HEK293 (cell line): ENCODE results near the gene ZBTB48.

ENCODE experiments used
- CTCF ChIA-PET: fragments of 350-600 bp; formaldehyde crosslinking; extraction: SDS; loops from one replicate; lab custom pipeline; 2021; ENCODE audit warnings: antibody characterized with exemption; lab: Yijun Ruan, JAX
- POLR2A ChIA-PET: fragments of 300-600 bp; formaldehyde crosslinking; extraction: SDS; loops from one replicate; lab custom pipeline; 2020; ENCODE audit warnings: antibody characterized with exemption, inconsistent platforms; lab: Yijun Ruan, JAX
- H3K27ac ChIP-seq: fragments of 200-500 bp; sonication (Bioruptor generic); 2 replicates; pipeline ENCODE4 v1.5.1; 2014; ENCODE audit warnings: low read depth, low read length, control low read depth, inconsistent platforms; ENCODE audit errors: extremely low read depth
- H3K36me3 ChIP-seq, 2 experiments: fragments of 200-500 bp in 1 of 2; sonication (Bioruptor generic) in 1 of 2; 1 replicate in 1 of 2; 2 replicates in 1 of 2; pipeline ENCODE4 v1.5.1; 2014 to 2017; ENCODE audit warnings: inconsistent platforms in 2 of 2, low read length in 2 of 2; ENCODE audit not compliant: control insufficient read depth in 2 of 2, insufficient read depth in 1 of 2
- H3K4me1 ChIP-seq: fragments of 200-500 bp; sonication (Bioruptor generic); 2 replicates; pipeline ENCODE4 v1.5.1; 2014; ENCODE audit warnings: mild to moderate bottlenecking, low read length, inconsistent platforms; ENCODE audit not compliant: control insufficient read depth, insufficient read depth
- H3K4me3 ChIP-seq: 2 replicates; pipeline ENCODE4 v1.5.1; 2011; ENCODE audit warnings: low read depth, mild to moderate bottlenecking, control low read depth, low read length, moderate library complexity
- H3K9me3 ChIP-seq: fragments of 200-500 bp; sonication (Bioruptor generic); 2 replicates; pipeline ENCODE4 v1.5.1; 2014; ENCODE audit warnings: low read depth, low read length, inconsistent platforms; ENCODE audit not compliant: control insufficient read depth, insufficient read depth
- KLF8 ChIP-seq: fragments of 450-650 bp; formaldehyde crosslinking; IDR thresholded peaks from 2 replicates; pipeline ENCODE4 v1.5.1; 2016; ENCODE audit warnings: missing biosample characterization, missing genetic modification characterization
- KLF9 ChIP-seq: fragments of 450-650 bp; formaldehyde crosslinking; IDR thresholded peaks from 2 replicates; pipeline ENCODE4 v1.5.1; 2016; ENCODE audit warnings: missing biosample characterization, missing genetic modification characterization, low read depth
- OSR2 ChIP-seq: fragments of 450-650 bp; formaldehyde crosslinking; IDR thresholded peaks from 2 replicates; pipeline ENCODE4 v1.5.1; 2016; ENCODE audit warnings: missing biosample characterization, missing genetic modification characterization
- SCRT1 ChIP-seq: fragments of 450-650 bp; formaldehyde crosslinking; IDR thresholded peaks from 2 replicates; pipeline ENCODE4 v1.5.1; 2016; ENCODE audit warnings: missing biosample characterization, missing genetic modification characterization, borderline replicate concordance
- SP3 ChIP-seq: fragments of 450-650 bp; formaldehyde crosslinking; IDR thresholded peaks from 2 replicates; pipeline ENCODE4 v1.5.1; 2016; ENCODE audit warnings: missing biosample characterization, missing genetic modification characterization
- WT1 ChIP-seq: fragments of 450-650 bp; formaldehyde crosslinking; IDR thresholded peaks from 2 replicates; pipeline ENCODE4 v1.5.1; 2016; ENCODE audit warnings: missing biosample characterization, missing genetic modification characterization
- ZFP3 ChIP-seq: fragments of 450-650 bp; formaldehyde crosslinking; IDR thresholded peaks from 2 replicates; pipeline ENCODE4 v1.5.1; 2016; ENCODE audit warnings: low read depth, missing biosample characterization, missing genetic modification characterization
- ZNF426 ChIP-seq: fragments of 450-650 bp; formaldehyde crosslinking; IDR thresholded peaks from 2 replicates; pipeline ENCODE4 v1.5.1; 2017; ENCODE audit warnings: missing biosample characterization, missing genetic modification characterization, mild to moderate bottlenecking, inconsistent platforms, moderate library complexity
- ZNF514 ChIP-seq: fragments of 450-650 bp; formaldehyde crosslinking; IDR thresholded peaks from 2 replicates; pipeline ENCODE4 v1.5.1; 2016; ENCODE audit warnings: missing biosample characterization, missing genetic modification characterization
- ZNF560 ChIP-seq: fragments of 450-650 bp; formaldehyde crosslinking; IDR thresholded peaks from 2 replicates; pipeline ENCODE4 v1.5.1; 2017; ENCODE audit warnings: missing biosample characterization, missing genetic modification characterization, borderline replicate concordance
- ZNF621 ChIP-seq: fragments of 450-650 bp; formaldehyde crosslinking; IDR thresholded peaks from 2 replicates; pipeline ENCODE4 v1.5.1; 2017; ENCODE audit warnings: missing biosample characterization, missing genetic modification characterization
- ZNF658 ChIP-seq: fragments of 450-650 bp; formaldehyde crosslinking; IDR thresholded peaks from 2 replicates; pipeline ENCODE4; 2016; ENCODE audit warnings: missing biosample characterization, missing genetic modification characterization
- ZNF677 ChIP-seq: fragments of 450-650 bp; IDR thresholded peaks from 2 replicates; pipeline ENCODE4 v1.5.0; 2018; ENCODE audit warnings: missing biosample characterization, mild to moderate bottlenecking, missing genetic modification characterization, moderate library complexity
- ZNF768 ChIP-seq: fragments of 450-650 bp; formaldehyde crosslinking; IDR thresholded peaks from 2 replicates; pipeline ENCODE4 v1.5.1; 2018; ENCODE audit warnings: missing biosample characterization, mild to moderate bottlenecking, missing genetic modification characterization
- TF ChIP-seq, protein P1 (sequence below): fragments of 450-650 bp; formaldehyde crosslinking; IDR thresholded peaks from 2 replicates; pipeline ENCODE4 v1.5.1; 2017; ENCODE audit warnings: missing biosample characterization, missing genetic modification characterization
- TF ChIP-seq, protein P2 (sequence below): fragments of 450-650 bp; IDR thresholded peaks from 2 replicates; pipeline ENCODE4 v1.5.1; 2018; ENCODE audit warnings: missing biosample characterization, missing genetic modification characterization
- TF ChIP-seq, protein P3 (sequence below): fragments of 450-650 bp; IDR thresholded peaks from 2 replicates; pipeline ENCODE4 v1.5.1; 2018; ENCODE audit warnings: missing biosample characterization, mild to moderate bottlenecking, missing genetic modification characterization
- TF ChIP-seq, protein P4 (sequence below): fragments of 450-650 bp; formaldehyde crosslinking; IDR thresholded peaks from 2 replicates; pipeline ENCODE4 v1.5.1; 2016; ENCODE audit warnings: missing biosample characterization, missing genetic modification characterization, borderline replicate concordance
- TF ChIP-seq, protein P5 (sequence below): fragments of 450-650 bp; formaldehyde crosslinking; IDR thresholded peaks from 2 replicates; pipeline ENCODE4 v1.5.1; 2016; ENCODE audit warnings: missing biosample characterization, missing genetic modification characterization
- TF ChIP-seq, protein P6 (sequence below): fragments of 450-650 bp; formaldehyde crosslinking; IDR thresholded peaks from 2 replicates; pipeline ENCODE4 v1.5.1; 2016; ENCODE audit warnings: missing biosample characterization, missing genetic modification characterization

The ZBTB48 gene

DNA sequence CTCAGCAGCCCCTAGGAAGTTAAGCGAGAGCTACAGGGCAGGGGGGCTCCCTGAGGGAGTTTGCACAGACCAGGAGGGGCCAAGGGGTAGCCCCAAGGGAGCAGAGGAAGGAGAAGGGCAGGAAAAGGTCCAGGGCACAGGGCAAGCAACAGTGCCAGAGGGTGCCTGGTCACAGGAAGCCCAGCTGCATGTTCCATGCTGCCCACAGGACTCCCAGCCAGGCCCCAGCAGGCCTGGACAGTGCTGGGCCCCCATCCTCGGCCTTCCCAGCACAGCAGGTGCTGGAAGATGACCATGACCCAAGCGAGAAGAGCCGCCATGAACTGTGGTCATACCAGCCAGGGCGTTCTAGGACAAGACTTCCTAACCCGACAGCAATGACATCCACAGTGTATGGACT is 11.8 kb downstream of the ZBTB48 start:
- no peak overlapping the region for H3K27ac ChIP-seq
- no peak for TF ChIP-seq ZNF560 (tag by site-specific recombination)
- TF ChIP-seq ZNF658 (tag by site-specific recombination) = no peak
- no peak for TF ChIP-seq ZNF677 (tag by site-specific recombination)
- no peak for TF ChIP-seq OSR2 (tag by site-specific recombination)
- TF ChIP-seq, protein P1, sequence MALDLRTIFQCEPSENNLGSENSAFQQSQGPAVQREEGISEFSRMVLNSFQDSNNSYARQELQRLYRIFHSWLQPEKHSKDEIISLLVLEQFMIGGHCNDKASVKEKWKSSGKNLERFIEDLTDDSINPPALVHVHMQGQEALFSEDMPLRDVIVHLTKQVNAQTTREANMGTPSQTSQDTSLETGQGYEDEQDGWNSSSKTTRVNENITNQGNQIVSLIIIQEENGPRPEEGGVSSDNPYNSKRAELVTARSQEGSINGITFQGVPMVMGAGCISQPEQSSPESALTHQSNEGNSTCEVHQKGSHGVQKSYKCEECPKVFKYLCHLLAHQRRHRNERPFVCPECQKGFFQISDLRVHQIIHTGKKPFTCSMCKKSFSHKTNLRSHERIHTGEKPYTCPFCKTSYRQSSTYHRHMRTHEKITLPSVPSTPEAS (tag by site-specific recombination) = no peak
- TF ChIP-seq, protein P2, sequence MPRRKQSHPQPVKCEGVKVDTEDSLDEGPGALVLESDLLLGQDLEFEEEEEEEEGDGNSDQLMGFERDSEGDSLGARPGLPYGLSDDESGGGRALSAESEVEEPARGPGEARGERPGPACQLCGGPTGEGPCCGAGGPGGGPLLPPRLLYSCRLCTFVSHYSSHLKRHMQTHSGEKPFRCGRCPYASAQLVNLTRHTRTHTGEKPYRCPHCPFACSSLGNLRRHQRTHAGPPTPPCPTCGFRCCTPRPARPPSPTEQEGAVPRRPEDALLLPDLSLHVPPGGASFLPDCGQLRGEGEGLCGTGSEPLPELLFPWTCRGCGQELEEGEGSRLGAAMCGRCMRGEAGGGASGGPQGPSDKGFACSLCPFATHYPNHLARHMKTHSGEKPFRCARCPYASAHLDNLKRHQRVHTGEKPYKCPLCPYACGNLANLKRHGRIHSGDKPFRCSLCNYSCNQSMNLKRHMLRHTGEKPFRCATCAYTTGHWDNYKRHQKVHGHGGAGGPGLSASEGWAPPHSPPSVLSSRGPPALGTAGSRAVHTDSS (tag by site-specific recombination) = no peak
- TF ChIP-seq, protein P3, sequence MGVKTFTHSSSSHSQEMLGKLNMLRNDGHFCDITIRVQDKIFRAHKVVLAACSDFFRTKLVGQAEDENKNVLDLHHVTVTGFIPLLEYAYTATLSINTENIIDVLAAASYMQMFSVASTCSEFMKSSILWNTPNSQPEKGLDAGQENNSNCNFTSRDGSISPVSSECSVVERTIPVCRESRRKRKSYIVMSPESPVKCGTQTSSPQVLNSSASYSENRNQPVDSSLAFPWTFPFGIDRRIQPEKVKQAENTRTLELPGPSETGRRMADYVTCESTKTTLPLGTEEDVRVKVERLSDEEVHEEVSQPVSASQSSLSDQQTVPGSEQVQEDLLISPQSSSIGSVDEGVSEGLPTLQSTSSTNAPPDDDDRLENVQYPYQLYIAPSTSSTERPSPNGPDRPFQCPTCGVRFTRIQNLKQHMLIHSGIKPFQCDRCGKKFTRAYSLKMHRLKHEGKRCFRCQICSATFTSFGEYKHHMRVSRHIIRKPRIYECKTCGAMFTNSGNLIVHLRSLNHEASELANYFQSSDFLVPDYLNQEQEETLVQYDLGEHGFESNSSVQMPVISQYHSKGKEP (tag by site-specific recombination) = no peak
- TF ChIP-seq ZFP3 (tag by site-specific recombination) = no peak
- no peak for TF ChIP-seq ZNF514 (tag by site-specific recombination)
- TF ChIP-seq, protein P4, sequence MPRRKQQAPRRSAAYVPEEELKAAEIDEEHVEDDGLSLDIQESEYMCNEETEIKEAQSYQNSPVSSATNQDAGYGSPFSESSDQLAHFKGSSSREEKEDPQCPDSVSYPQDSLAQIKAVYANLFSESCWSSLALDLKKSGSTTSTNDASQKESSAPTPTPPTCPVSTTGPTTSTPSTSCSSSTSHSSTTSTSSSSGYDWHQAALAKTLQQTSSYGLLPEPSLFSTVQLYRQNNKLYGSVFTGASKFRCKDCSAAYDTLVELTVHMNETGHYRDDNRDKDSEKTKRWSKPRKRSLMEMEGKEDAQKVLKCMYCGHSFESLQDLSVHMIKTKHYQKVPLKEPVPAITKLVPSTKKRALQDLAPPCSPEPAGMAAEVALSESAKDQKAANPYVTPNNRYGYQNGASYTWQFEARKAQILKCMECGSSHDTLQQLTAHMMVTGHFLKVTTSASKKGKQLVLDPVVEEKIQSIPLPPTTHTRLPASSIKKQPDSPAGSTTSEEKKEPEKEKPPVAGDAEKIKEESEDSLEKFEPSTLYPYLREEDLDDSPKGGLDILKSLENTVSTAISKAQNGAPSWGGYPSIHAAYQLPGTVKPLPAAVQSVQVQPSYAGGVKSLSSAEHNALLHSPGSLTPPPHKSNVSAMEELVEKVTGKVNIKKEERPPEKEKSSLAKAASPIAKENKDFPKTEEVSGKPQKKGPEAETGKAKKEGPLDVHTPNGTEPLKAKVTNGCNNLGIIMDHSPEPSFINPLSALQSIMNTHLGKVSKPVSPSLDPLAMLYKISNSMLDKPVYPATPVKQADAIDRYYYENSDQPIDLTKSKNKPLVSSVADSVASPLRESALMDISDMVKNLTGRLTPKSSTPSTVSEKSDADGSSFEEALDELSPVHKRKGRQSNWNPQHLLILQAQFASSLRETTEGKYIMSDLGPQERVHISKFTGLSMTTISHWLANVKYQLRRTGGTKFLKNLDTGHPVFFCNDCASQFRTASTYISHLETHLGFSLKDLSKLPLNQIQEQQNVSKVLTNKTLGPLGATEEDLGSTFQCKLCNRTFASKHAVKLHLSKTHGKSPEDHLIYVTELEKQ (tag by site-specific recombination) = no peak
- TF ChIP-seq KLF9 (tag by site-specific recombination) = no peak
- no peak for TF ChIP-seq ZNF621 (tag by site-specific recombination)
- no peak for TF ChIP-seq SP3 (tag by site-specific recombination)
- TF ChIP-seq, protein P5, sequence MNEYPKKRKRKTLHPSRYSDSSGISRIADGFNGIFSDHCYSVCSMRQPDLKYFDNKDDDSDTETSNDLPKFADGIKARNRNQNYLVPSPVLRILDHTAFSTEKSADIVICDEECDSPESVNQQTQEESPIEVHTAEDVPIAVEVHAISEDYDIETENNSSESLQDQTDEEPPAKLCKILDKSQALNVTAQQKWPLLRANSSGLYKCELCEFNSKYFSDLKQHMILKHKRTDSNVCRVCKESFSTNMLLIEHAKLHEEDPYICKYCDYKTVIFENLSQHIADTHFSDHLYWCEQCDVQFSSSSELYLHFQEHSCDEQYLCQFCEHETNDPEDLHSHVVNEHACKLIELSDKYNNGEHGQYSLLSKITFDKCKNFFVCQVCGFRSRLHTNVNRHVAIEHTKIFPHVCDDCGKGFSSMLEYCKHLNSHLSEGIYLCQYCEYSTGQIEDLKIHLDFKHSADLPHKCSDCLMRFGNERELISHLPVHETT (tag by site-specific recombination) = no peak
- TF ChIP-seq SCRT1 (tag by site-specific recombination) = no peak
- TF ChIP-seq ZNF768 (tag by site-specific recombination) = no peak
- no peak for TF ChIP-seq WT1 (tag by site-specific recombination)
- TF ChIP-seq, protein P6, sequence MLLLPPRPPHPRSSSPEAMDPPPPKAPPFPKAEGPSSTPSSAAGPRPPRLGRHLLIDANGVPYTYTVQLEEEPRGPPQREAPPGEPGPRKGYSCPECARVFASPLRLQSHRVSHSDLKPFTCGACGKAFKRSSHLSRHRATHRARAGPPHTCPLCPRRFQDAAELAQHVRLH = no peak
- no peak for TF ChIP-seq ZNF426 (tag by site-specific recombination)
- no peak for TF ChIP-seq KLF8 (tag by site-specific recombination)
- no peaks in the 10 kb centered on the region for H3K9me3 ChIP-seq
- H3K4me3 ChIP-seq = no peak overlapping the region
- POLR2A ChIA-PET = interaction anchor here (1.2 to 2.3 kb wide), 4 partner anchors 10 to 12 kb away, joined by 3 to 12 read pairs (median 4); partner anchors contain the start of gene ZBTB48
- peaks cover 3 to 100% of the 10 kb centered on the region in 2 experiments; a peak in 2 of 3 replicates for H3K36me3 ChIP-seq
- H3K4me1 ChIP-seq = no peaks in the 10 kb centered on the region
- CTCF ChIA-PET = interaction anchor here (1.8 kb wide), 1 partner anchor 37 kb away, joined by 7 read pairs; the partner anchor contains the start of gene TAS1R1
